HL-60 (cell line): Measurements from ENCODE around the gene STARD9.

Experiments
- DNase-seq, 2 experiments: peaks; one replicate each; pipeline ENCODE4 v3.0.0-alpha.2; 2010 to 2020; ENCODE audit warnings: low read depth in 1 of 2, low spot score in 1 of 2
- H3K27ac ChIP-seq: fragments of 250-450 bp; sonication (Bioruptor Pico); replicated peaks from 2 replicates; pipeline ENCODE4 v1.5.1; 2020; ENCODE audit warnings: mild to moderate bottlenecking, moderate library complexity
- H3K27me3 ChIP-seq: fragments of 250-450 bp; sonication (Bioruptor Pico); 2 replicates; pipeline ENCODE4 v1.5.1; 2021; ENCODE audit warnings: mild to moderate bottlenecking, moderate library complexity; ENCODE audit not compliant: insufficient read depth, poor library complexity, severe bottlenecking
- H3K4me3 ChIP-seq: replicated peaks from 2 replicates; pipeline ENCODE4 v1.5.1; 2011; ENCODE audit warnings: mild to moderate bottlenecking, control low read depth, low read length; ENCODE audit not compliant: insufficient read depth
- CTCF ChIP-seq: IDR thresholded peaks from one replicate; pipeline ENCODE4 v1.5.1; 2011; ENCODE audit warnings: low read length, control low read depth, inconsistent platforms; ENCODE audit not compliant: insufficient read depth
- GABPA ChIP-seq: IDR thresholded peaks from 2 replicates; pipeline ENCODE4 v1.6.1; 2012; ENCODE audit warnings: low read depth
- POLR2AphosphoS5 ChIP-seq: IDR thresholded peaks from 2 replicates; pipeline ENCODE4 v1.6.1; 2012; ENCODE audit warnings: low read depth
- REST ChIP-seq: IDR thresholded peaks from 2 replicates; pipeline ENCODE4 v1.6.1; 2012; ENCODE audit warnings: low read depth; ENCODE audit not compliant: insufficient replicate concordance
- SPI1 ChIP-seq: IDR thresholded peaks from 2 replicates; pipeline ENCODE4 v1.6.1; 2012; ENCODE audit warnings: low read depth, mild to moderate bottlenecking, borderline replicate concordance

Gene STARD9

GRCh38 chr15:42544853-42545629 is 30.4 kb upstream of the STARD9 start:
- H3K27me3 ChIP-seq = no peaks in the 10 kb centered on the region
- no peak overlapping the region for H3K4me3 ChIP-seq
- peak overlapping the region; percentile 46 for H3K27ac ChIP-seq
- DNase-seq = peak in 1 of 2 experiments; percentile 33
- TF ChIP-seq SPI1 (peak; percentile 47; the same call in 1 of the 2 replicates), REST (no peak), GABPA (no peak), POLR2AphosphoS5 (no peak), CTCF (no peak)

GRCh38 chr15:42547918-42548248 is 27.5 kb upstream of the STARD9 start:
- Histone ChIP-seq H3K4me3 (peak overlapping the region; percentile 93), H3K27ac (peak overlapping the region; percentile 90), H3K27me3 (no peaks in the 10 kb centered on the region)
- DNase-seq = no peak
- TF ChIP-seq POLR2AphosphoS5 (no peak), GABPA (0 out of 2 replicates have a peak, but pooled peaks have one; percentile 7)

- Histone ChIP-seq H3K27me3 (no peaks in the 10 kb centered on the region), H3K27ac (peak within 1 kb of the TSS; percentile 90), H3K4me3 (peak within 1 kb of the TSS; percentile 93)
- DNase-seq = peak; percentile 81 to 88
- peak; percentile 59; the same call in 1 of the 2 replicates for TF ChIP-seq POLR2AphosphoS5
- no peak for TF ChIP-seq REST
These were observed 27.0 kb upstream of the STARD9 start, which contains the start of the genes HAUS2 and LRRC57 for GRCh38 chr15:42548249-42549031. Gene HAUS2 (plus strand): TSS chr15:42548838. CDS start chr15:42548873, 35 bp downstream. Gene LRRC57 (minus strand): TSS chr15:42548793. CDS start chr15:42548434, 359 bp downstream.

GRCh38 chr15:42549032-42549491 is 26.3 kb upstream of the STARD9 start:
- Histone ChIP-seq H3K27me3 (no peaks in the 10 kb centered on the region), H3K4me3 (peak overlapping the region; percentile 93), H3K27ac (peak overlapping the region; percentile 90)
- TF ChIP-seq REST (peak; percentile 15), POLR2AphosphoS5 (0 out of 2 replicates have a peak, but pooled peaks have one; percentile 5), CTCF (no peak)
- peak; percentile 40 to 75 for DNase-seq
